H1 (cell line): ENCODE data around the gene FHAD1. TPM values are rescaled to one million over a fixed set of nuclear protein-coding genes. Genes with fewer than 3 reads are reported as not detected.

Experiments used
- CTCF ChIA-PET: fragments of 300-600 bp; sonication (Branson Sonifier 250); formaldehyde crosslinking; loops from one replicate; lab custom pipeline; 2021; ENCODE audit not compliant: partially characterized antibody; lab: Charles Lee
- POLR2A ChIA-PET: fragments of 300-600 bp; sonication (Branson Sonifier 250); formaldehyde crosslinking; loops from one replicate; lab custom pipeline; 2021; ENCODE audit warnings: inconsistent platforms; ENCODE audit not compliant: partially characterized antibody; lab: Charles Lee
- DNase-seq, 2 experiments: peaks; one replicate each; pipeline versions ENCODE4 v3.0.0 to v3.0.0-alpha.2; 2010 to 2022; ENCODE audit warnings: low spot score in 2 of 2, low read depth in 1 of 2, mixed read lengths in 1 of 2
- FAIRE-seq: peaks from 2 replicates; lab custom pipeline; 2011; peaks lifted over from hg19 to GRCh38; lab: Jason Lieb, UNC
- H2AFZ ChIP-seq: 2 replicates; pipeline ENCODE4 v1.8.1; 2012; ENCODE audit warnings: low read length, inconsistent platforms
- H2AK5ac ChIP-seq: 2 replicates; pipeline ENCODE4 v1.6.1; 2013; ENCODE audit warnings: low read depth, low read length
- H2BK120ac ChIP-seq: replicated peaks from 2 replicates; pipeline ENCODE3; 2013; ENCODE audit warnings: low read depth, low read length, inconsistent platforms
- H2BK12ac ChIP-seq: 2 replicates; pipeline ENCODE4 v1.6.1; 2013; ENCODE audit warnings: low read depth, low read length
- H2BK15ac ChIP-seq: 2 replicates; pipeline ENCODE4 v1.6.1; 2013; ENCODE audit warnings: low read length
- H2BK20ac ChIP-seq: 2 replicates; pipeline ENCODE4 v1.6.1; 2013; ENCODE audit warnings: low read length
- H2BK5ac ChIP-seq: 2 replicates; pipeline ENCODE4 v1.6.1; 2013; ENCODE audit warnings: low read depth, low read length
- H3K14ac ChIP-seq: 2 replicates; pipeline ENCODE4 v1.6.1; 2013; ENCODE audit warnings: inconsistent platforms; ENCODE audit not compliant: insufficient read length
- H3K18ac ChIP-seq: 2 replicates; pipeline ENCODE4 v1.6.1; 2013; ENCODE audit warnings: low read length; ENCODE audit errors: extremely low read depth
- H3K23ac ChIP-seq: 2 replicates; pipeline ENCODE4 v1.6.1; 2013; ENCODE audit warnings: inconsistent platforms; ENCODE audit not compliant: insufficient read length
- H3K23me2 ChIP-seq: 2 replicates; pipeline ENCODE4 v1.6.1; 2013; ENCODE audit warnings: low read depth, low read length
- H3K27ac ChIP-seq: 2 replicates; pipeline ENCODE4 v1.6.1; 2011; ENCODE audit warnings: low read depth, low read length, inconsistent platforms
- H3K27me3 ChIP-seq, 4 experiments: replicated peaks in 1 of 4; 1 replicate in 1 of 4; 2 replicates in 3 of 4; pipeline versions ENCODE4 v1.6.1 to v1.8.1; 2011 to 2013; ENCODE audit warnings: low read length in 3 of 4, mild to moderate bottlenecking in 3 of 4, inconsistent platforms in 2 of 4, mixed read lengths in 2 of 4, moderate library complexity in 1 of 4; ENCODE audit not compliant: control insufficient read depth in 3 of 4, insufficient read depth in 3 of 4; ENCODE audit errors: extremely low read depth in 1 of 4
- H3K36me3 ChIP-seq, 4 experiments: 2 replicates each; pipeline versions ENCODE4 v1.6.1 to v1.8.1; 2011 to 2013; ENCODE audit warnings: mild to moderate bottlenecking in 4 of 4, low read length in 3 of 4, moderate library complexity in 2 of 4, control low read depth in 1 of 4, inconsistent platforms in 1 of 4; ENCODE audit not compliant: insufficient read depth in 4 of 4, control insufficient read depth in 2 of 4
- H3K4ac ChIP-seq: replicated peaks from 2 replicates; pipeline ENCODE3; 2013; ENCODE audit warnings: low read length, low read depth, mixed read lengths, inconsistent platforms; ENCODE audit not compliant: insufficient read length
- H3K4me1 ChIP-seq, 4 experiments: replicated peaks in 1 of 4; 1 replicate in 1 of 4; 2 replicates in 3 of 4; pipeline versions ENCODE4 v1.6.1 to v1.8.1; 2011 to 2013; ENCODE audit warnings: low read length in 3 of 4, inconsistent platforms in 2 of 4, mixed read lengths in 1 of 4; ENCODE audit not compliant: insufficient read depth in 4 of 4, control insufficient read depth in 3 of 4
- H3K4me2 ChIP-seq, 2 experiments: 2 replicates each; pipeline versions ENCODE4 v1.6.1 to v1.8.1; 2011 to 2013; ENCODE audit warnings: low read depth in 2 of 2, low read length in 2 of 2, control low read depth in 1 of 2, inconsistent platforms in 1 of 2, mild to moderate bottlenecking in 1 of 2; ENCODE audit not compliant: insufficient read depth in 1 of 2
- H3K4me3 ChIP-seq, 4 experiments: fragments of 200-600, 300-600 bp in 1 of 4; sonication (generic), shearing (Covaris generic), sonication (Bioruptor Twin) in 1 of 4; 2 replicates each; pipeline versions ENCODE4 v1.5.1 to v1.8.1; 2011 to 2016; ENCODE audit warnings: low read length in 4 of 4, low read depth in 3 of 4, control low read depth in 2 of 4, inconsistent platforms in 2 of 4, mild to moderate bottlenecking in 2 of 4, mixed read lengths in 1 of 4, moderate library complexity in 1 of 4; ENCODE audit not compliant: insufficient read depth in 2 of 4; ENCODE audit errors: extremely low read depth in 1 of 4
- H3K56ac ChIP-seq: replicated peaks from 2 replicates; pipeline ENCODE3; 2013; ENCODE audit warnings: low read depth, mild to moderate bottlenecking, mixed read lengths, low read length, inconsistent platforms; ENCODE audit not compliant: insufficient read length
- H3K79me1 ChIP-seq: 2 replicates; pipeline ENCODE4 v1.6.1; 2013; ENCODE audit warnings: low read depth, low read length, control low read depth
- H3K79me2 ChIP-seq, 2 experiments: 2 replicates each; pipeline versions ENCODE4 v1.6.1 to v1.8.1; 2012 to 2013; ENCODE audit warnings: low read length in 2 of 2, mild to moderate bottlenecking in 2 of 2, inconsistent platforms in 1 of 2; ENCODE audit not compliant: insufficient read depth in 2 of 2, control insufficient read depth in 1 of 2
- H3K9ac ChIP-seq, 4 experiments: replicated peaks in 1 of 4; 1 replicate in 1 of 4; 2 replicates in 3 of 4; pipeline versions ENCODE4 v1.6.1 to v1.8.1; 2011 to 2013; ENCODE audit warnings: low read depth in 3 of 4, low read length in 3 of 4, control low read depth in 2 of 4, mild to moderate bottlenecking in 2 of 4, moderate library complexity in 2 of 4, inconsistent platforms in 1 of 4; ENCODE audit errors: extremely low read depth in 1 of 4
- H3K9me3 ChIP-seq, 2 experiments: 2 replicates each; pipeline versions ENCODE4 v1.6.1 to v1.8.1; 2012 to 2013; ENCODE audit warnings: mild to moderate bottlenecking in 2 of 2, moderate library complexity in 2 of 2, control low read depth in 1 of 2, inconsistent platforms in 1 of 2, low read depth in 1 of 2, low read length in 1 of 2, mixed read lengths in 1 of 2; ENCODE audit not compliant: insufficient read depth in 2 of 2
- H4K20me1 ChIP-seq, 2 experiments: replicated peaks in 1 of 2; 2 replicates each; pipeline versions ENCODE3 to v1.8.1; 2011 to 2013; ENCODE audit warnings: inconsistent platforms in 2 of 2, low read length in 2 of 2, mild to moderate bottlenecking in 1 of 2; ENCODE audit not compliant: insufficient read depth in 2 of 2, control insufficient read depth in 1 of 2
- H4K5ac ChIP-seq: 2 replicates; pipeline ENCODE4 v1.6.1; 2013; ENCODE audit warnings: low read length, low read depth, mixed read lengths, inconsistent platforms; ENCODE audit not compliant: insufficient read length
- H4K8ac ChIP-seq: 2 replicates; pipeline ENCODE4 v1.8.0; 2013; ENCODE audit warnings: mild to moderate bottlenecking, moderate library complexity, low read length, inconsistent platforms; ENCODE audit not compliant: insufficient read depth; ENCODE audit errors: extremely low read depth
- H4K91ac ChIP-seq: replicated peaks from 2 replicates; pipeline ENCODE3; 2013; ENCODE audit warnings: low read length, mixed read lengths, inconsistent platforms; ENCODE audit not compliant: insufficient read length
- BCL11A ChIP-seq, 2 experiments: IDR thresholded peaks; one replicate each; pipeline ENCODE4 v1.6.1; 2011; ENCODE audit warnings: low read depth in 2 of 2, low read length in 2 of 2, mild to moderate bottlenecking in 2 of 2
- CBX5 ChIP-seq: fragments of 300-800, 300-1000 bp; sonication (generic); IDR thresholded peaks from 2 replicates; pipeline ENCODE4 v1.7.1; 2016; ENCODE audit warnings: antibody characterized with exemption, low read length, low read depth
- CHD1 ChIP-seq: IDR thresholded peaks from 2 replicates; pipeline ENCODE4 v1.6.1; 2012; ENCODE audit warnings: low read depth, low read length, improper control_type of control experiment
- CTBP2 ChIP-seq: IDR thresholded peaks from 2 replicates; pipeline ENCODE4 v1.7.0; 2011; ENCODE audit warnings: borderline replicate concordance, mild to moderate bottlenecking, moderate library complexity, mixed read lengths, low read length; ENCODE audit not compliant: insufficient read depth, insufficient read length
- EGR1 ChIP-seq: IDR thresholded peaks from 2 replicates; pipeline ENCODE4 v1.6.1; 2011; ENCODE audit warnings: low read depth, low read length, borderline replicate concordance
- HDAC6 ChIP-seq: IDR thresholded peaks from one replicate; pipeline ENCODE4 v1.7.1; 2012; ENCODE audit warnings: low read depth, mild to moderate bottlenecking, inconsistent platforms, low read length, moderate library complexity
- JUN ChIP-seq: IDR thresholded peaks from 2 replicates; pipeline ENCODE4 v1.6.1; 2011; ENCODE audit warnings: low read depth, mild to moderate bottlenecking, improper control_type of control experiment, low read length
- KDM1A ChIP-seq: fragments of 200-600, 300-600 bp; sonication (generic); IDR thresholded peaks from 2 replicates; pipeline ENCODE4 v1.7.1; 2016; ENCODE audit warnings: mild to moderate bottlenecking, low read length, borderline replicate concordance
- KDM5A ChIP-seq: fragments of 200-600 bp; IDR thresholded peaks from 2 replicates; pipeline ENCODE4 v1.7.1; 2012; ENCODE audit warnings: mild to moderate bottlenecking, low read length, inconsistent platforms, mixed read lengths
- POLR2A ChIP-seq, 2 experiments: IDR thresholded peaks; 1 replicate in 1 of 2; 2 replicates in 1 of 2; pipeline ENCODE4 v1.6.1; 2011; ENCODE audit warnings: low read depth in 2 of 2, low read length in 2 of 2, mild to moderate bottlenecking in 2 of 2; ENCODE audit errors: control extremely low read depth in 1 of 2
- SIN3A ChIP-seq, 2 experiments: IDR thresholded peaks in 1 of 2; conservative IDR thresholded peaks in 1 of 2; 2 replicates each; pipeline ENCODE4 v1.6.1; 2011 to 2012; ENCODE audit warnings: low read length in 2 of 2, improper control_type of control experiment in 1 of 2, low read depth in 1 of 2, mild to moderate bottlenecking in 1 of 2
- SP2 ChIP-seq: IDR thresholded peaks from 2 replicates; pipeline ENCODE4 v1.6.1; 2012; ENCODE audit warnings: mild to moderate bottlenecking, low read length, inconsistent platforms
- TCF12 ChIP-seq: IDR thresholded peaks from 2 replicates; pipeline ENCODE4 v1.6.1; 2011; ENCODE audit warnings: low read depth, mild to moderate bottlenecking, low read length
- WGBS, 2 experiments: shearing (Covaris generic) in 1 of 2; methylation state at CpG; one replicate each; pipeline versions ENCODE4 v1.1.6 to v1.1.7; 2013 to 2015; ENCODE audit warnings: low lambda C conversion rate in 2 of 2, mixed read lengths in 2 of 2, inconsistent platforms in 1 of 2, low coverage in 1 of 2, missing lambda C conversion rate in 1 of 2; ENCODE audit not compliant: insufficient replicate concordance in 2 of 2, insufficient coverage in 1 of 2, insufficient read length in 1 of 2; ENCODE audit errors: extremely low coverage in 1 of 2, missing lambda C conversion rate in 1 of 2; 5-methylcytosine and 5-hydroxymethylcytosine counted together
- polyA plus RNA-seq, 7 experiments: library from polyadenylated mRNA; depleted of rRNA in 3 of 7; stranded (reverse) in 5 of 7; unstranded in 2 of 7; fragments of >200 nt in 5 of 7; fragments of 200-250 nt in 2 of 7; gene quantifications; 1 replicate in 5 of 7; 2 replicates in 1 of 7; 4 replicates in 1 of 7; pipeline versions ENCODE4 v1.2.1 to v1.2.3, GENCODE V29; 2011 to 2013; ENCODE audit warnings: missing spikeins in 2 of 7, mixed read lengths in 2 of 7
- total RNA-seq: library from RNA; stranded (reverse); fragmentation: NEBNext Ultra II Directional; extraction: Animal tissue kit (Norgen Biotek cat#: 25700); gene quantifications from 2 replicates; pipeline ENCODE4 v1.2.1, GENCODE V29; 2021
- TF ChIP-seq, protein P1 (sequence below): IDR thresholded peaks from 2 replicates; pipeline ENCODE4 v1.6.1; 2011; ENCODE audit warnings: low read length, improper control_type of control experiment

FHAD1 gene
- total and polyA plus RNA-seq, 2 of the 8 experiments (the other 6 are each of a cell fraction or from before 2014, with no cell fraction given) = 0.39 to 0.69 TPM

DNA sequence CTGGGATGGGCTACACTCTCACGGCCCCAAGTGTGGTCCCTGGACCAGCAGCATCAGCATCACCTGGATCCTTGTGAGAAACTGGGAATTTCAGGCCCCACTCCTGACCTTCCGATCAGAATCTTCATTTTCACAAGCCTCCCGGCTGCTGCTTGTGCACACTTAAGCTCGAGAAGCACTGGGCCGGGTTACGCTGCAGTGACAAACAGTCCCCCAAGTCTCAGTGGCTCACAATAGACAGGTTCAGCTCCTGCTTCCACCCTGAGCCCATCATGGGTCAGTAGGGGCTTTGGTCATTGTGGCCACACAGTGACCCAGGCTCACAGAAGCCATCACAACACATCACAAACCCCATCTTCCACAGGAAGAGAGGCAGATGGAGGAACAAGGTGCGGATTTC lies 63.5 kb downstream of the FHAD1 start:
- Histone ChIP-seq H4K8ac (no peak overlapping the region), H2AK5ac (no peak overlapping the region), H3K79me2 (no peaks in the 10 kb centered on the region), H4K91ac (no peak overlapping the region), H3K79me1 (no peaks in the 10 kb centered on the region), H3K23me2 (peaks cover 5% of the 10 kb centered on the region; the same call in 1 of the 2 replicates), H3K23ac (no peak overlapping the region), H4K5ac (no peak overlapping the region), H2BK12ac (no peak overlapping the region), H3K27me3 (no peaks in the 10 kb centered on the region; a peak in 1 of 7 replicates), H3K4me1 (no peaks in the 10 kb centered on the region; a peak in 1 of 7 replicates), H4K20me1 (peaks cover 0 to 1% of the 10 kb centered on the region in 2 experiments), H2BK5ac (no peak overlapping the region), H2AFZ (no peak overlapping the region), H2BK15ac (no peak overlapping the region), H2BK120ac (no peak overlapping the region), H3K4ac (no peak overlapping the region), H3K4me2 (no peak overlapping the region), H2BK20ac (no peak overlapping the region), H3K9ac (no peak overlapping the region), H3K36me3 (no peaks in the 10 kb centered on the region), H3K4me3 (no peak overlapping the region), H3K14ac (no peak overlapping the region), H3K56ac (no peak overlapping the region), H3K18ac (no peak overlapping the region), H3K9me3 (peaks cover 5 to 7% of the 10 kb centered on the region in 2 experiments; a peak in 1 of 4 replicates), H3K27ac (no peak overlapping the region)
- no peak for TF ChIP-seq SP2
- TF ChIP-seq, protein P1, sequence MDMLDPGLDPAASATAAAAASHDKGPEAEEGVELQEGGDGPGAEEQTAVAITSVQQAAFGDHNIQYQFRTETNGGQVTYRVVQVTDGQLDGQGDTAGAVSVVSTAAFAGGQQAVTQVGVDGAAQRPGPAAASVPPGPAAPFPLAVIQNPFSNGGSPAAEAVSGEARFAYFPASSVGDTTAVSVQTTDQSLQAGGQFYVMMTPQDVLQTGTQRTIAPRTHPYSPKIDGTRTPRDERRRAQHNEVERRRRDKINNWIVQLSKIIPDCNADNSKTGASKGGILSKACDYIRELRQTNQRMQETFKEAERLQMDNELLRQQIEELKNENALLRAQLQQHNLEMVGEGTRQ = no peak
- no peak for TF ChIP-seq SIN3A (conservative IDR thresholded peaks at IDR 0.05 in 1 of 2, IDR thresholded peaks at IDR 0.05 in 1 of 2; ENCODE audit: low read depth in 1 of 2, low read length in 2 of 2)
- no peak for TF ChIP-seq BCL11A (IDR thresholded peaks at IDR 0.05; ENCODE audit: low read depth in 2 of 2, low read length in 2 of 2)
- no peak for TF ChIP-seq CBX5
- TF ChIP-seq EGR1 = no peak
- no peak for TF ChIP-seq CHD1
- TF ChIP-seq POLR2A (IDR thresholded peaks at IDR 0.05; ENCODE audit: control extremely low read depth in 1 of 2, low read depth in 2 of 2, low read length in 2 of 2) = no peak
- no peak for TF ChIP-seq HDAC6
- no peak for TF ChIP-seq JUN
- TF ChIP-seq CTBP2 = no peak
- no peak for TF ChIP-seq TCF12
- TF ChIP-seq KDM1A = no peak
- TF ChIP-seq KDM5A = no peak
- CTCF ChIA-PET = interaction anchor here (0.9 to 4.1 kb wide), 2 partner anchors 13 to 126 kb away, joined by 3 to 24 read pairs; no protein-coding TSS in a partner anchor
- POLR2A ChIA-PET = no interaction called here
- DNase-seq = no peak
- 94% methylated on average over 7 of the region's 7 CpGs; no CpG with 5 or more reads in 1 of the 2 experiments for WGBS, 2 experiments
- no peak for FAIRE-seq
